Lung (tissue), 12 donors: ENCODE data around the gene CYP27C1. TPM values are rescaled to one million over a fixed set of nuclear protein-coding genes. Genes with fewer than 3 reads are reported as not detected.

Experiments used
- ATAC-seq: fragments of 200-7000 bp; cut with Tn5 transposase; one replicate; pipeline ENCODE4 v1.9.1; 2020; ENCODE audit warnings: moderate number of reproducible peaks; ENCODE audit not compliant: insufficient read depth, low FRiP score
- DNase-seq, 3 donors: peaks; one replicate each; pipeline ENCODE4 v3.0.0-alpha.2; 2013 to 2017
- H3K27ac ChIP-seq, 2 donors: one replicate each; pipeline ENCODE4 v1.5.1; 2013; ENCODE audit warnings: mild to moderate bottlenecking in 2 of 2, moderate library complexity in 2 of 2, control low read depth in 1 of 2, inconsistent platforms in 1 of 2, low read depth in 1 of 2, low read length in 1 of 2
- H3K27me3 ChIP-seq, 3 donors: one replicate each; pipeline ENCODE4 v1.5.1; 2013; ENCODE audit warnings: low read length in 2 of 3; ENCODE audit not compliant: control insufficient read depth in 3 of 3, insufficient read depth in 3 of 3
- H3K36me3 ChIP-seq, 4 donors: one replicate each; pipeline ENCODE4 v1.5.1; 2013; ENCODE audit warnings: low read length in 4 of 4, mild to moderate bottlenecking in 1 of 4, moderate library complexity in 1 of 4; ENCODE audit not compliant: control insufficient read depth in 4 of 4, insufficient read depth in 4 of 4
- H3K4me1 ChIP-seq, 5 donors: one replicate each; pipeline ENCODE4 v1.5.1; 2013; ENCODE audit warnings: low read length in 5 of 5, mild to moderate bottlenecking in 2 of 5, moderate library complexity in 1 of 5; ENCODE audit not compliant: control insufficient read depth in 5 of 5, insufficient read depth in 5 of 5
- H3K4me3 ChIP-seq: one replicate; pipeline ENCODE4 v1.5.1; 2013; ENCODE audit warnings: mild to moderate bottlenecking, control low read depth, moderate library complexity
- H3K9ac ChIP-seq, 2 donors: one replicate each; pipeline ENCODE4 v1.5.1; 2013; ENCODE audit warnings: low read length in 2 of 2, control low read depth in 1 of 2; ENCODE audit not compliant: insufficient read depth in 1 of 2
- H3K9me3 ChIP-seq, 4 donors: one replicate each; pipeline ENCODE4 v1.5.1; 2013; ENCODE audit warnings: low read length in 3 of 4, mild to moderate bottlenecking in 1 of 4, moderate library complexity in 1 of 4; ENCODE audit not compliant: control insufficient read depth in 4 of 4, insufficient read depth in 3 of 4
- CTCF ChIP-seq: IDR thresholded peaks from 2 replicates; pipeline ENCODE4 v1.5.1; 2012; ENCODE audit warnings: mild to moderate bottlenecking; ENCODE audit errors: control extremely low read depth, extremely low read depth
- WGBS, 2 donors: extraction: QIAGEN DNeasy Blood & Tissue Kit; methylation state at CpG; one replicate each; pipeline ENCODE4 v1.1.7; 2013; 5-methylcytosine and 5-hydroxymethylcytosine counted together
- polyA plus RNA-seq, 2 donors: library from polyadenylated mRNA; stranded (reverse); fragments of 200-250 nt; gene quantifications; one replicate each; pipeline ENCODE4 v1.2.1, GENCODE V29; 2013
- total RNA-seq, 2 donors: library from RNA; depleted of rRNA in 1 of 2; stranded (reverse); fragments of >200 nt in 1 of 2; gene quantifications; one replicate each; pipeline ENCODE4 v1.2.1, GENCODE V29; 2014 to 2021
- donor health status: control.
- donor health status: control.
- donor health status: Bipolar disorder and iron deficiency.
- donor health status: healthy.
- donor health status: DM: yes; HTN: yes; CAD: no.

Gene CYP27C1
- total and polyA plus RNA-seq, 4 donors: 0.04 to 2.9 (median 0.07) TPM

- TF ChIP-seq CTCF: no peak
- WGBS, 2 donors: 81 to 90% methylated on average over 6 of the region's 6 CpGs
These were observed 15.1 kb upstream of the CYP27C1 start for GRCh38 chr2:127235082-127235702.

GRCh38 chr2:127233710-127234109 is 13.6 kb upstream of the CYP27C1 start:
- Histone ChIP-seq H3K27me3 (no peaks in the 10 kb centered on the region), H3K27ac (no peak overlapping the region), H3K9me3 (peaks cover 0 to 10% (median 1%) of the 10 kb centered on the region in 4 donors), H3K4me3 (no peak overlapping the region), H3K4me1 (no peaks in the 10 kb centered on the region), H3K36me3 (no peaks in the 10 kb centered on the region), H3K9ac (no peak overlapping the region)
- 73 to 90% methylated on average over 8 of the region's 8 CpGs for WGBS, 2 donors
- no peak for DNase-seq
- no peak for ATAC-seq
- TF ChIP-seq CTCF: no peak

More at GRCh38 chr2:127235082-127235702, 15.1 kb upstream of the CYP27C1 start:
- Histone ChIP-seq H3K27me3 (no peaks in the 10 kb centered on the region), H3K36me3 (no peaks in the 10 kb centered on the region), H3K4me1 (no peaks in the 10 kb centered on the region), H3K27ac (no peak overlapping the region), H3K9ac (no peak overlapping the region), H3K4me3 (no peak overlapping the region), H3K9me3 (peaks cover 0 to 10% (median 2%) of the 10 kb centered on the region in 4 donors)
- ATAC-seq (no peak), DNase-seq (no peak)

GRCh38 chr2:127231130-127231865 is 11.2 kb upstream of the CYP27C1 start:
- H3K27ac ChIP-seq: no peak overlapping the region
- no peak overlapping the region for H3K4me3 ChIP-seq
- no peak overlapping the region for H3K9ac ChIP-seq
- DNase-seq (peak in 2 of 3 donors; percentile 54 to 79), ATAC-seq (no peak)
- peaks cover 0 to 7% (median 2%) of the 10 kb centered on the region in 5 donors for H3K4me1 ChIP-seq
- H3K9me3 ChIP-seq: peaks cover 0 to 4% (median 0%) of the 10 kb centered on the region in 4 donors
- H3K27me3 ChIP-seq: no peaks in the 10 kb centered on the region
- no peak for TF ChIP-seq CTCF
- H3K36me3 ChIP-seq: no peaks in the 10 kb centered on the region
- 78 to 82% methylated on average over 6 of the region's 6 CpGs for WGBS, 2 donors
